GM08714 (cell line): Measurements from ENCODE around the gene SAE1.
"Not testable (repeated sequence)": the region's sequence is repeated elsewhere in the genome, so short reads cannot be mapped to it uniquely, and the experiment has no call there.

Experiments
- H3K4me3 ChIP-seq: fragments of 200-500 bp; sonication (Bioruptor generic); 2 replicates; pipeline ENCODE4 v1.5.1; 2014; ENCODE audit warnings: mild to moderate bottlenecking, low read length, inconsistent platforms
- ZNF274 ChIP-seq: IDR thresholded peaks from 2 replicates; pipeline ENCODE4 v1.6.1; 2012; ENCODE audit warnings: mild to moderate bottlenecking, low read depth, low read length

The SAE1 gene

DNA sequence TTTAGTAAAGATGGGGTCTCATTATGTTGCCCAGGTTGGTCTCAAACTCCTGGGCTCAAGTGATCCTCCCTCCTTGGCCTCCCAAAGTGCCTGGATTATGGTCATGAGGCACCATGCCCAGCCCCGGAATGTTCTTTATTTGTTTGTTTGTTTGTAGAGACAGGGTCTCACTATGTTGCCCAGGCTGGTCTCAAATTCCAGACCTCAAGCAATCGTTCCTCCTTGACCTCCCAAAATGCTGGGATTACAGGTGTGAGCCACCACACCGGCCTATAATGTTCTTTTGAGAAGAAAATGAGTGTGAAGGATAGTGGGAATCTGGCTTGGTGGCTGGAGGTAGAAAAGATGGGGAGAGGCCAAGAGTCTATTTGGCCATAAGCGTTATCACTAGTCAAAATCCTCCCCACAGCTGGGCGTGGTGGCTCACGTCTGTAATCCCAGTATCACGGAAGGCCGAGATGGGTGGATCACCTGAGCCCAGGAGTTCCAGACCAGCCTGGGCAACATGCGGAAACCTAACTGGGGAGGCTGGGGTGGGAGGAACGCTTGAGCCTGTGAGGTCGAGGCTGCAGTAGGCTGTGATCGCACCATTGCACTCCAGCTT, 105.5 kb downstream of the SAE1 start:
- TF ChIP-seq ZNF274: no peak
- H3K4me3 ChIP-seq: no peak overlapping the region

GRCh38 chr19:47239152-47239551, 108.5 kb downstream of the SAE1 start:
- no peak overlapping the region; the same call in 1 of the 2 replicates for H3K4me3 ChIP-seq
- TF ChIP-seq ZNF274: no peak

DNA sequence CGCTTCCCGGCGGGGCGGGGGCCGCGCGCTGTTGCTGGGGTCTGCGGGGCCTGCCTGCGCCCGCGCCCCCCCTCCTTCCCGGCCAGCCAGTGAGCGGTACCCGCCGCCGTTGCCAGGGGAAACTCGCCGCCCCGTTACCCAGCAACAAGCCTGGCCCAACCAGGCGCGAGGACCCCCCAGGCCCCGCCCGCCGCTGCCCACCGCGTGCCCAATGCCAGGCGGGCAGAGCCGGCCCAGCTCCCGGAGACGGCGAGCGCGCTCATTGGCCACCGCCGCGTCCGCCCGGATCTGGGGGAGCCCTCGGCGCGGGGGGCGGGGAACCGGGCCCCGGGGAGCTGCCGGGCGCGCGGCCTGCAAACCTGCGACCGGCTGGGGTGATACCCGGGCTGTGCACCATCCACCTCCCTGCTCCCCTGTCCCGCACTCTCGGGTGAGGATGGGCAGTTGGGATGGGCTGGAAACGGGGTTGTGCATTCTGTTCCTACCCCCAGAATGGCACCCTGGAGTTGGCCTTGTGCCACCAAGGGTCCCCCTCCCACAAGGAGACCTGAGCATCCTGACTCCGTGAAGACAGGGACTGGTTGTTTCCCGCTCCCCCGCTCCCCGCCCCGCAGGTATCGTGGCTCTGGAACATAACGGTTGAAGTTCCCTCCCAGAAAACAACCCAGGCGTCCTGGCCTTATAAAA, 109.1 kb downstream of the SAE1 start:
- no peak for TF ChIP-seq ZNF274
- no peak overlapping the region; the same call in 1 of the 2 replicates for H3K4me3 ChIP-seq

- TF ChIP-seq ZNF274: no peak
Observed at GRCh38 chr19:47240556-47240955, 109.9 kb downstream of the SAE1 start.

DNA sequence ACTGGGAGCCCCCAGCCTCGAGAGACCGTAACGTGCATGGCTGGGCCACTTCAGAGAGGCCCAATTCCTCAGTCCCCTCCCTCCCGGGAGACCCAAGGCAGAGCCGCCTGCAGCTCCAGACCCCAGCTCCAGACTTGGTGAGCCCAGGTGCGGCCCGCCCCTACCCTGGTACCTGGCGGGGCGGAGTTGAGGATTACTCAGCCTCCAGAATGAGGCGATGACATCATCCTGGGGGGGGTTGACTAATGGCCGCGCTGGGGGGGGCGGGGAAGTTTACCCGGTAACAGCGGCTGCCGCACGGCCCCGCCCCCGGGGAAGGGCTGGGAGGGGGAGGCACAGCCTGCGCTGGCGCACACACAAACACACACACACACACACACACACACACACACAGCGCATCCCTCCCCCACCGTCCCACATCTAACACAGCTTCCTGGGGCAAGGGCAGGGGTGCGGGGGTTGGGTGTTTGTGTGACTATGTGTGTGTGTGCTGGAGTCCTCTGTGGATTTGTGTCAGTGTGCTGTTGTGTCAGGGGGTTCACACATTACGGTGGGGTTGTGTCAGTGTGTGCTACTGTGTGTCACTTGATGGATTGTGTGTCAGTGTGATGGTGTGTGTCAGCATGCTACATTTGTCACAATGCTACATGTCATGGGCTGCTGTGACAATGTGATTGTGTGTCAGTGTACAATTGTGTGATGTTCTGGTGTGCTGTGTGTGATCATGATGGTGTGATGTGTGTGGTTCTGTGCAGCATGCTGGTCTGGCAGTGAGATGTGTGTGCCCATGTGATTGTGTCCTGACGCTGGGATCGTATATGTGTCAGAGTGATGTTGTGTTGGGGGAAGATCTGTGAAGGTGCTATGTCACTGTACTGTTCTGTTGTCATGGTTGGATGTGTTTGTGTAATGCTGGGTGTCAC, 110.6 kb downstream of the SAE1 start:
- no peak for TF ChIP-seq ZNF274
- no peak overlapping the region for H3K4me3 ChIP-seq

More at GRCh38 chr19:47240556-47240955, 109.9 kb downstream of the SAE1 start:
- H3K4me3 ChIP-seq: no peak overlapping the region

DNA sequence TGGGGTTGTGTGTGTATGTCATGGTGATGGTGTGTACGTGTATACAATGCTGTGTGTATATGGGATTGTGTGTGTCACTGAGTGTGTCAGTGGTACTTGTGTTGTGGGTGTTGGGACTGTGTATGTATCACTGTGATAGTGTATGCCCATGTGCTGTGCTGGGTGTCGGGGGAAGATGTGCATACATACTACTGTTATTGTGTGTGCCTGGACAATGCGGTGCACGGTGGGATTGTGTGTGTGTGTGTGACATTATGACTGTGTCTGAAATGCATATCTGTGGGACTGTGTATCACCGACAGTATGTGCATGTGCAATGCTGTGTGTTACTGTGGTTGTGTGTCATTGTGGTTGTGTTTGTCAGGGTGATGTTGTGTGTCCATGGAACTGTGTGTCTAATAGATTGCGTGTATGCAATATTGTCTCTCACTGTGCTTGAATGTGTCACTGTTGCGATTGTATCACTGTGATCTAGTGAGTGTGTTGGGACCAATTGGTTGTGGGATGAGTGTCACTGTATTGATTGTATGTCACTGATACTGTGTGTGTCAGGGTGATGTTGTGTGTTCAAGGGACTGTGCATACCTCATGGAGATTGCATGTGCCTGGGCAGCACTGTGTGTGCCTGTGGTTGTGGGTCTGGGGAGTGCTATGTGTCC, 111.4 kb downstream of the SAE1 start:
- TF ChIP-seq ZNF274: no peak
- no peak overlapping the region for H3K4me3 ChIP-seq

GRCh38 chr19:47243364-47243775, 112.7 kb downstream of the SAE1 start:
- no peak for TF ChIP-seq ZNF274
- peak overlapping the region; percentile 45; the same call in 1 of the 2 replicates for H3K4me3 ChIP-seq

GRCh38 chr19:47243776-47244547, 113.3 kb downstream of the SAE1 start:
- H3K4me3 ChIP-seq: peak overlapping the region; percentile 45; the same call in 1 of the 2 replicates
- no peak for TF ChIP-seq ZNF274

DNA sequence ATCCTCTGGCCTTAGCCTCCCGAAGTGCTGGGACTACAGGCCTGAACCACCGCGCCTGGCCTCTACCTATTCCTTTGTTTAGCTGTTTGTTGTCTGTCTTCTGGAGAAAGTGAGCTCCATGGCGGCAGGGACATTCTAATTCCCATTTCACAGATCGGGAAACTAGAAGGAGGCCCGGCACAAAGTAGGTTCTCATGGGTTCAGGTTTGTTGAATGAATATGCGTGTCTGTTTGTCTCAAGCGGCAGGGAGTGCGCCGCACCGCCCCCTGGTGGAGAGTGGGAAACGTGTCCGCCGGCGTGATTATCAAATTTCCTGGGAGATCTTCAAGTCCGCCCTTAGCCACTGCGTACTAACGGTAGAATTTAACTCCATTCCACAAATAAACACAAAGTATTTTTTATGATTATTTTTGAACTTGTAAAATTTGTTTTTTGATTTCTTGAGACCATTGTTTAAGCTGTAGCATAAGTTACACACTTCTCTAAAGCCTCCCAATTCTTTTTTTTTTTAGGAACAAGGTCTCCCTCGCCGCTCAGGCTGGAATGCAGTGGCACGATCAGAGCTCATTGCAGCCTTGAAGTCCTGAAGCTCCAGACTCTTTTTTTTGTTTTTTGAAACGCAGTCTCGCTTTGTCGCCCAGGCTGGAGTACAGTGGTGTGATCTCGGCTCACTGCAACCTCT, 116.8 kb downstream of the SAE1 start:
- H3K4me3 ChIP-seq: no peak overlapping the region
- TF ChIP-seq ZNF274: no peak

DNA sequence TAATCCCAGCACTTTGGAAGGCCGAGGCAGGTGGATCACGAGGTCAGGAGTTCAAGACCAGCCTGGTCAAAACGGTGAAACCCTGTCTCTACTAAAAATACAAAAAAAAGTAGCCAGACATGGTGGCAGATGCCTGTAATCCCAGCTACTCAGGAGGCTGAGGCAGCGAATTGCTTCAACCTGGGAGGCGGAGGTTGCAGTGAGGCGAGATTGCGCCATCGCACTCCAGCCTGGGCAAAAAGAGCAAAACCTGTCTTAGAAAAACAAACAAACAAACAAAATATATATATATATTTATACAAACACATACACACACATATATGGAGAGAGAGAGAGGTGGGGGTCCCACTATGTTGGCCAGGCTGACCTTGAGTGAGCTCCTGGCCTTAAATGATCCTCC, 122.4 kb downstream of the SAE1 start:
- not testable (repeated sequence) for H3K4me3 ChIP-seq

- H3K4me3 ChIP-seq: no peak overlapping the region
- TF ChIP-seq ZNF274: no peak
Observed at GRCh38 chr19:47253467-47253881, 122.8 kb downstream of the SAE1 start.

DNA sequence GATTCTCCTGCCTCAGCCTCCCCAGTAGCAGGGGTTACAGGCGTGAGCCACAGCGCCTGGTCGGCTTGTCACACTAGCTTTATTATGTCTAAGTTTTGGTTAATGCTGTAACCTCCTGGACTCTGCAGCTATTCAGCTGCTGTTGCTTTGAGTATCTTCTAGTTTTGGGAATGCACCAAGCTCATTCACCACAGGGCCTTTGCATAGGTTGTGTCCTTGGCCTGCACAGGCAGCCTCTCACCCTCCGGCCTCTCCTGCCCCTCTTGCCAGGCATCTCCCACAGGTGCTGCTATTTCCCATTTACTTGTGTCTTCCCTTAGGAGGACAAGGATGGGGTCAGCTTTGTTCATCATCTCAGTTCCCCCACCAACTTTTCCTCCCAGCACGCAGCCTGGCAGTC, 123.3 kb downstream of the SAE1 start:
- TF ChIP-seq ZNF274: no peak
- no peak overlapping the region for H3K4me3 ChIP-seq
